Smooth muscle cell (in vitro differentiated cells): ENCODE measurements around the gene CCDC117. TPM values are rescaled to one million over a fixed set of nuclear protein-coding genes. Genes with fewer than 3 reads are reported as not detected.

Experiments used
- DNase-seq: peaks from one replicate; lab custom pipeline; 2025; ENCODE audit not compliant: unreplicated experiment; lab: John Stamatoyannopoulos, UW
- H2AFZ ChIP-seq: fragments of 200-600 bp; sonication (generic); 2 replicates; pipeline ENCODE4 v1.6.0; 2016; ENCODE audit warnings: antibody characterized with exemption, low read depth, mild to moderate bottlenecking
- H3F3A ChIP-seq: fragments of 200-600 bp; sonication (generic); 2 replicates; pipeline ENCODE4 v1.6.0; 2017; ENCODE audit warnings: antibody characterized with exemption, low read depth
- H3K27ac ChIP-seq: fragments of 200-600 bp; sonication (generic); 2 replicates; pipeline ENCODE4 v1.5.1; 2016; ENCODE audit warnings: low read depth, mild to moderate bottlenecking
- H3K27me3 ChIP-seq: fragments of 200-600 bp; sonication (generic); 2 replicates; pipeline ENCODE4 v1.6.1; 2016; ENCODE audit warnings: low read depth, mild to moderate bottlenecking
- H3K36me3 ChIP-seq: fragments of 200-600 bp; sonication (generic); 2 replicates; pipeline ENCODE4 v1.5.1; 2016; ENCODE audit warnings: low read depth
- H3K4me1 ChIP-seq: fragments of 200-600 bp; sonication (generic); 2 replicates; pipeline ENCODE4 v1.5.1; 2016; ENCODE audit warnings: low read depth
- H3K4me2 ChIP-seq: fragments of 200-600 bp; sonication (generic); 2 replicates; pipeline ENCODE4 v1.6.0; 2016; ENCODE audit warnings: mild to moderate bottlenecking
- H3K4me3 ChIP-seq: fragments of 200-600 bp; sonication (generic); 2 replicates; pipeline ENCODE4 v1.5.1; 2016; ENCODE audit warnings: mild to moderate bottlenecking
- H3K79me2 ChIP-seq: fragments of 200-600 bp; sonication (generic); 2 replicates; pipeline ENCODE4 v1.6.0; 2016; ENCODE audit warnings: low read depth, mild to moderate bottlenecking
- H3K9ac ChIP-seq: fragments of 200-600 bp; sonication (generic); 2 replicates; pipeline ENCODE4 v1.6.0; 2016; ENCODE audit warnings: low read depth
- H3K9me3 ChIP-seq: fragments of 200-600 bp; sonication (generic); replicated peaks from 2 replicates; pipeline ENCODE4 v1.5.1; 2016; ENCODE audit warnings: low read depth
- H4K20me1 ChIP-seq: fragments of 200-600 bp; sonication (generic); 2 replicates; pipeline ENCODE4 v1.6.0; 2016; ENCODE audit warnings: low read depth
- CTCF ChIP-seq: fragments of 200-600 bp; sonication (generic); IDR thresholded peaks from 2 replicates; pipeline ENCODE4 v1.5.1; 2017; ENCODE audit warnings: borderline replicate concordance, mild to moderate bottlenecking, antibody characterized with exemption; ENCODE audit not compliant: insufficient read depth, poor library complexity, severe bottlenecking
- WGBS: methylation state at CpG from one replicate; pipeline ENCODE4 v1.1.7; 2016; ENCODE audit warnings: low lambda C conversion rate; 5-methylcytosine and 5-hydroxymethylcytosine counted together
- polyA plus RNA-seq: library from polyadenylated mRNA; unstranded; fragments of >200 nt; fragmentation: Nextera tagmentation; extraction: Ambion mirVana; gene quantifications from 2 replicates; pipeline ENCODE4 v1.2.1, GENCODE V29; 2016
- small RNA-seq: library from RNA; depleted of rRNA; stranded (forward); fragments of <200 nt; gene quantifications from one replicate; pipeline ENCODE3, GENCODE V24; 2014
- total RNA-seq: library from RNA; depleted of rRNA; stranded (reverse); fragments of >200 nt; gene quantifications from 2 replicates; pipeline ENCODE4 v1.2.3, GENCODE V29; 2014

CCDC117 gene
- total and polyA plus RNA-seq, 2 experiments from 2014 or later = 17.3 to 30.8 TPM

- DNase-seq = no peak
- no peaks in the 10 kb centered on the region for H3K79me2 ChIP-seq
These were observed 63.2 kb downstream of the CCDC117 start for GRCh38 chr22:28835630-28836189.

GRCh38 chr22:28837640-28838039, 65.1 kb downstream of the CCDC117 start:
- no peaks in the 10 kb centered on the region for H4K20me1 ChIP-seq
- H3K4me3 ChIP-seq = no peak overlapping the region
- no peaks in the 10 kb centered on the region for H3F3A ChIP-seq
- H3K4me1 ChIP-seq = no peaks in the 10 kb centered on the region
- no peaks in the 10 kb centered on the region for H3K9me3 ChIP-seq
- 90% methylated on average over 6 of the region's 6 CpGs for WGBS
- H3K27ac ChIP-seq = no peak overlapping the region
- no peak overlapping the region for H2AFZ ChIP-seq
- no peaks in the 10 kb centered on the region for H3K36me3 ChIP-seq
- H3K4me2 ChIP-seq = no peak overlapping the region
- no peaks in the 10 kb centered on the region for H3K79me2 ChIP-seq
- no peaks in the 10 kb centered on the region for H3K27me3 ChIP-seq
- DNase-seq = no peak
- TF ChIP-seq CTCF = no peak
- no peak overlapping the region for H3K9ac ChIP-seq

More at GRCh38 chr22:28835630-28836189, 63.2 kb downstream of the CCDC117 start:
- no peaks in the 10 kb centered on the region for H3K4me1 ChIP-seq
- H3F3A ChIP-seq = no peaks in the 10 kb centered on the region
- no peak overlapping the region for H3K4me2 ChIP-seq
- no peaks in the 10 kb centered on the region for H3K27me3 ChIP-seq
- no peak overlapping the region for H3K9ac ChIP-seq
- H4K20me1 ChIP-seq = no peaks in the 10 kb centered on the region
- no peaks in the 10 kb centered on the region for H3K36me3 ChIP-seq
- no peak overlapping the region for H3K27ac ChIP-seq
- H3K9me3 ChIP-seq = no peaks in the 10 kb centered on the region
- H3K4me3 ChIP-seq = no peak overlapping the region
- WGBS = 91% methylated on average over 11 of the region's 11 CpGs
- no peak overlapping the region for H2AFZ ChIP-seq
- no peak for TF ChIP-seq CTCF

Small RNA genes within 50 kb of the gene (small RNA-seq; reads per million reads assigned to genes)
- not detected for gene Z93930.1

Other genes starting within 250 kb of the CCDC117 start
- gene TTC28, start 92.9 kb upstream of the CCDC117 start, total RNA-seq = 17.9 and 33.6 TPM in 2 replicates
- 6.3 and 9.8 TPM in 2 replicates for gene TTC28, start 92.9 kb upstream of the CCDC117 start, polyA plus RNA-seq
- gene CHEK2, start 30.9 kb upstream of the CCDC117 start, total RNA-seq = 11.5 and 18.7 TPM in 2 replicates
- gene CHEK2, start 30.9 kb upstream of the CCDC117 start, polyA plus RNA-seq = 12.7 and 15.9 TPM in 2 replicates
- gene HSCB, start 30.7 kb upstream of the CCDC117 start, total RNA-seq = 9.3 and 15.9 TPM in 2 replicates
- 22.5 and 23.4 TPM in 2 replicates for gene HSCB, start 30.7 kb upstream of the CCDC117 start, polyA plus RNA-seq
- 375 and 406 TPM in 2 replicates for gene XBP1, start 27.9 kb downstream of the CCDC117 start, total RNA-seq
- gene XBP1, start 27.9 kb downstream of the CCDC117 start, polyA plus RNA-seq = 317 and 381 TPM in 2 replicates
- 3.7 and 4.7 TPM in 2 replicates for gene ZNRF3, start 110.9 kb downstream of the CCDC117 start, total RNA-seq
- gene ZNRF3, start 110.9 kb downstream of the CCDC117 start, polyA plus RNA-seq = 5.5 and 8.8 TPM in 2 replicates